NCI-H524 (cell line): ENCODE data around the gene GALNT10.

Source experiments
- DNase-seq, 2 experiments: peaks; one replicate each; lab custom pipeline; 2025; lab: John Stamatoyannopoulos, UW

The GALNT10 gene

DNA sequence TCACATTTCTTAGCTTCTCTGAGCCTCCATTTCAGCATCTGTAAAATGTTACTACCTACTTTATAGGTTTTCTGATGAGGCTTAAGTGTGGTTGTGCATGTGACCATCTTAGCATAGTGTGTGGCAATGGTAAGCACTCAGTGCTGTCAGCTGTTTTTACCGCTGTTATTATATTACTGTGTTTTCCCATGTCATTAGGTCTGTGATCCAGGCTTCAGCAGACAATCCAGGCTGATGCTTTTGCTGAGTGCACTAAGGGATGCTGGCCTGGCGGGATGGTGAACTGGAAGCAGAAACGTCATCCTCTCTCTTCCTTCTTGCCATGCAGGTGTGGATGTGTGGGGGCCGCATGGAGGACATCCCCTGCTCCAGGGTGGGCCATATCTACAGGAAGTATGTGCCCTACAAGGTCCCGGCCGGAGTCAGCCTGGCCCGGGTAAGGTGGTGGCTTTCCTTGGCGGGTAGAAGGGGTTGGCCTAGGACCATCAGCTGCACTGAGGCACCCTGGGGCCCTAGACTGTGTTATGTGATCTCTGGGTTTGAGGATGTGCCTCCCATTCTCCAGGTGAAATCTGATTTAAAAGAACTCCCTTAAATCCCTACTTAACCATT lies 213.3 kb downstream of the GALNT10 start:
- DNase-seq, result no peak

DNA sequence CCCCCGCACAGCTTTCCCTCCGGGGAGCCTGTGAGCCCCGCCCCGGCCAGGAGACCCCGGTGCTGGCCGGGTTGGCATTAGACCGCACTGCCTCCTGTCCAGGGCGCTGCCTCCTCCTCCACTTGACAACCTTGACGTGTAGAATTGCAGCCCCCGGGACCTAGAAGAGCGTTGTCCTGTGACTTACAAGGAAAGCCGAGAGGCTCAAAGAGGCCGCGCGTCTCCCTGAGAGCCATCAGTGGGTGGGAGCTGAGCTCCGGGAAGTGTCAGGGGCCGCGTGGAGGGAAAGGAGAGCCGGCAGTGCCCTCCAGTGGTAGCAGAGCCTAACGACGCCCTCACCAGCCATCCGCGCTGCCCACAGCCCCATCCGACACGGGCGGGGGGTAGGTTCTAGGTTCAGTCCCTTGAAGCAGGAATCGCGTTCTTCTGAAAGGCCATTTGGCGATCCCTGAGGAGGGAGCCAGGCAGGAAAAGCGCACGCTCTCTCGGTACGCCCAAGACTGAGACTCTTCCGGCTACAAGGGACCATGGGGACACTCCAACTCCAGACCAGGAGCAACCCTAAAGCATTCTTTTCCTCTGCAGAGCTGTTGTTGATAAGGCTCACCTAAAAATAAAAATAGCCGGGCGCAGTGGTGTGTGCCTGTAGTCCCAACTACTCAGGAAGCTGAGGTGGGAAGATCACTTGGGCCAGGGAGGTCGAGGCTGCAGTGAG lies 214.7 kb downstream of the GALNT10 start:
- DNase-seq, result peak; percentile 65 to 82

DNA sequence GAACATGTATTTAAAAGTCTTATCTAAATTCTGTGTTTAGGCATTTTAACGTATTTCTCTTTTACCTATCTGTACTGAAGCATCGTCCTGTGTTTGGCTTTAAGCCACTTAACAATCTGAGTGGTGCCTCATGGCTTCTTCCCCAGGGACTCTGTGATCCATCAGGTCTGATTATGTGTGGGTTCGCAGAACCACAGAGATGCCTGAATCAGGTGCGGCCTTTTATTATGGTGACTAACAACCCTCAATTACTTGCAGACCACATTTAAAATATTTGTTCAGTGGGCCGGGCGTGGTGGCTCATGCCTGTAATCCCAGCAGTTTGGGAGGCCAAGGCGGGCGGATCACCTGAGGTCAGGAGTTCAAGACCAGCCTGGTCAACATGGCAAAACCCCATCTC lies 215.7 kb downstream of the GALNT10 start:
- no peak for DNase-seq

DNA sequence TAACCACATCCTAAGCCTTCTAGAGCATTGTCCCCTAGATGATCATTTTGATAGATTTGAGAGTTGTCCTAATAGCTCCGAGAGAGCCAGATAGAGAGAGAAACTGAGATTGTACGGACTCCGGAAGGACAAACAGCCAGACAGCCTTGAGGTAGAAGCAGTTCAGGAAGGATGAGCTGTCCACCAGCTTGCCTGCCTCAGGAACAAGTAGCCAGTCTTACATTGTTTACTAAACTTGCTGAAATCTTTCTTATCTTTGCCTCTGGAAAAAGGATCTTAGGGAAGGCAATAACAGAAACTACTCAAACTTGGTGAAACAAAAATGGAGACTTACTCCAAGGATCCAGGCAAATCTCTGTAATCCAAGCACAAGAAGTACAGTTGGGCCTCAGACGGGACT lies 216.3 kb downstream of the GALNT10 start:
- no peak for DNase-seq

DNA sequence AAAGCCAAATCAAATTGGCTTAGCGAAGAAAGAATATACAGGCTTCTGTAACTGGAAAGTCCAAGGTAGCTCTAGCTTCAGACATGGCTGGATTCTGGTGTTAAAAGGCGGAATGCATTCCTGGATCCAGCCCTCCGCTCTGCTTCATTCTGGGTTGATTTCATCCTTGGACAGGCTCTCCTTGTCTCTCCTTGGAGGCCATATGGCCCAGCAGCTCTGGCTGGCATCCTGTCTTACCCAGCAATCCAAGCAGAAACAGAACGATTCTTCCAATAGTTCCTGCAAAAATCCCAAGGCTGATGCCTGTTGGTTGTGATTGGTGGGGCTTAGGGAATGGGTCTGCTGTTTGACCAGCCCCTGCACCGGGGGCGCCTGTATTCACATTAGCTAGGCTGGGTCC lies 218.3 kb downstream of the GALNT10 start:
- peak in 1 of 2 experiments; percentile 18 for DNase-seq

DNA sequence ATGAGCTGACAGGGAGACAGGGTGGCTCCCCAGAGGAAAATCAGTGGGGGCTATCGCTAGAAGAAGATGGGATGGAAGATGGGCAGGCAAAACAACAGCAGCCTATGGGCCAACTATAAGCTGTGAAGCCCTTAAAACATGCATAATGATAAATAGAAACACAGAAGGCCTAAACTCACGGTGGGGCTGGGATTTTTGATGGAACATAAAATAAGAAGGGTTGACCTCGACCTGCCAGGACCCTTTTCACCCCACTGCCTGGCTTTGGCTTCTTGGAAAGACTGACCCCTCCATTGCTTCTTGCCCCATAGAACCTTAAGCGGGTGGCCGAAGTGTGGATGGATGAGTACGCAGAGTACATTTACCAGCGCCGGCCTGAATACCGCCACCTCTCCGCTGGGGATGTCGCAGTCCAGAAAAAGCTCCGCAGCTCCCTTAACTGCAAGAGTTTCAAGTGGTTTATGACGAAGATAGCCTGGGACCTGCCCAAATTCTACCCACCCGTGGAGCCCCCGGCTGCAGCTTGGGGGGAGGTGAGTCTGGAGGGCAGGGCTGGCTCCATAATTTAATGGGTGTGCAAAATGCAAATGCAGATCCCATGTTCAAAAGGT lies 218.8 kb downstream of the GALNT10 start:
- DNase-seq, result no peak

DNA sequence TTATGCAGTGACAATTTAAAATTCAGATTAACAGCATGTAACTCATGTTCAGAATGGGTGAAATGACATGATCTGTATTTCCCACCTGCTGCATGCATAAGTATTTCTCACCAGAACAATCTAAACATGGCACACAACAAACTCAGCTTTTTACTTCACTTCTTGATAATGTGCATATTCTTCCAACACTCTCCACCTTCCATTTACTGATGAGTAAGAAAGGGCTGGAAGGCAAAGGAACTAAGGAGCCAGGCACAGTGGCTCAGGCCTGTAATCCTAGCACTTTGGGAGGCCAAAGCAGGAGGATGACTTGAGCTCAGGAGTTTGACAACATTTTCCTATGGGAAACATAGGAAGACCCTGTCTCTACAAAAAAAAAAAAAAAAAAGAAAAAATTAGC lies 219.5 kb downstream of the GALNT10 start:
- DNase-seq, result no peak

DNA sequence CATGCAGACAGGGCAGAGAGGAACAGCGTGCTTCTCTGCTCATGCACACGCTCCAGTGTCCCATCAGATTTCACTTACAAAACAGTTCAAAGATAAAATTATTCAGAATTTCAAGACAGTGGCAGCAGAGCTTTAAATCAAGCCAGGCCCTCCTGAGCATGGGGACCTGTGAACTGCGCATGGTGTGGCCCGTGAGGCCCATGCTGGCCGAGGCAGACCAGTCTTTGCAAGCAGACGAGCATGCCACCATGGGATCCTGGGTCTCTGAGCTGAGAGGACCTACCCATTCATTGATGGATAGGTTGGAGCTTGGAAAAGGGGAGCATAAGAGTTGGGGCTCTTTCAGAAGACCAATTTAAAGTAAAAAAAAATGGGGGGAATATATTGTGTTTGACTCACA lies 220.3 kb downstream of the GALNT10 start:
- no peak for DNase-seq

DNA sequence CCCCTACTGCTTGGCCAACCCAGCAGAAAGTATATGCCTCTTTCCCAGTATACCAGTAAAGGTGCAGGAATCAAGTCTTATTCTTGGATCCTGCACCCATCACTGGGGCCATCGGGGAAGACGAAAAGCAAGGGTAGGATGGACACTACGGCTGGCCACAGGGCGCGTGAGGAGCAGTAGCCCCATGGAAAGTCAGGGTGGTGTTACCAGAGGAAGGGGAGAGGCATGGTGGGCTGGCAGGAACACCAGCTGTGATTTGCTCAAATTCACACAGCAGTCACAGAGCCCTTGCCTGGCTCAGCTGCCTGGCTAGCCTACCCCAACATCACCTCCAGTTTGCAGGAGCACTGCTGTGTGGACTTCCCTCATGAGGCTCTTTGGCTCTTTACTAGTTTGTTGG lies 220.8 kb downstream of the GALNT10 start:
- DNase-seq, result no peak

DNA sequence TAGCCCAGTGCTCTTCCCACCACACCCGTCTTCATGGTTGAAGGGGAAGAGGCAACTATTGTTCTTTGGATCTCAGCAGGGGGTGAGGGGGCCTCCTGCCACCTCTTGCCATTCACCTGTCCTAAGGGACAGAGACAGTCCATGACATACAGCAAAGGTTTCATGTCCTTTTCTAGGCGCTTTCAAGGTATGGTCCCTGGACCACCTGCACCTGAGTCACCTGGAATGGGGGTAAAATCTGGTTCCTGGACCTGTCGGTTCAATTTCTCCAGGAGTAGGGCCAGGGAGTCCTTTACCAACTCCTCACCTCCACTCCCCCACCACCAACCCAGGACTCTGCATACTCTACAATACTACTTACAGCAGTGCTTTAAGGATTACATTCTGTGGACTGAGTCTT lies 221.8 kb downstream of the GALNT10 start:
- DNase-seq, result no peak

DNA sequence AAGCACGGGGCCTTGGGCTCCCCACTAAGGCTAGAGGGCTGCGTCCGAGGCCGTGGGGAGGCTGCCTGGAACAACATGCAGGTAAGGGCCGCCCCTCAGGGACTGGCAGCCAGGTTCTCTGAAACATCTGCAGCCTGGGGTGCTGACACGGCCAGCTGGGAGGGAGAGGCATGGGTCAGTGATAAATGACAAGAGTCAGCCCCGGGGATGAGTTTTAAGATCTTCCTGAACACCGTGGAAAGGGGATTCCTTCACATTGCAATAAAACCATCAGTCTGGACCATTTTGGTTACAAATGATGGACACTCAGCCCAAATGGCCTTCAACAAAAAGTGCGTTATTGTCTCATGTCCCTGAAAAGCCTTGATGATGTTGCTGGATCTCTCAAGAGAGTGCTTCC lies 222.4 kb downstream of the GALNT10 start:
- DNase-seq, result no peak

DNA sequence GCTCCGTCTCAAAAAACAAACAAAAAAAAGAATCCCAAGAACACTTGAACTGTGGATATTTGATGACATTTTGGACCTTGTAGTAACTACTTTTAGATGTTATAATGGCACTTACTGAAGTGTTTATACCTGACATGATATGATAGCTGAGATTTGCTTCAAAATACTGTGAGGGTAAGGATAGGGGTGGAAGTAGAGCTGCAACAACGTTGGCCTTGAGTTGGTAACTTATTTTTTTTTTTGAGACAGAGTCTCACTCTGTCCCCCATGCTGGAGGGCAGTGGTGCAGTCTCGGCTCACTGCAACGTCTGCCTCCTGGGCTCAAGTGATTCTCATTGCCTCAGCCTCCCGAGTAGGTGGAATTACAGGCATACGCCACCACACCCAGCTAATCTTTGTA lies 224.6 kb downstream of the GALNT10 start:
- no peak for DNase-seq

DNA sequence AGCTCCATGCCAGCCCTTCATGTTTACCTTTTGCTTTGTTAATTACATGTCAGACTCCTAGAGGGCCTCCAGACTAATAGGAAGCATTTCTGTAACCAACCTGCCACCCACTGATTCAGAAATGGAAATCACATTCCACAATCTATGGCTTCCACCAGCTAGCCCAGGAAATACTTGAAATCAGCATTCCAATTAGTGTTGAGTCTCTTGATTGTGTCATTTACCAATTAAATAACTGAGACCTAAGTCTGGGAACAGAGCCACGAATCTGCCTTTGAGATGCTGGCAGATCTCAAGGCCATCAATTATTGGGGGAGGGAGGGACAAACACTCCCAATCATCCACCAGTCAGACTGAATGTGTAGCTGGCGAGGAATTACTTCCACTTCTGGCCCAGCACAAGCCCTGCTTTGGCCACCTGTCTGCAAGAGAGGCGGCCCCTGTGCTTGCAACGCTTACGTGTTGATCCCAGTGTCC lies 227.8 kb downstream of the GALNT10 start:
- DNase-seq, result no peak

DNA sequence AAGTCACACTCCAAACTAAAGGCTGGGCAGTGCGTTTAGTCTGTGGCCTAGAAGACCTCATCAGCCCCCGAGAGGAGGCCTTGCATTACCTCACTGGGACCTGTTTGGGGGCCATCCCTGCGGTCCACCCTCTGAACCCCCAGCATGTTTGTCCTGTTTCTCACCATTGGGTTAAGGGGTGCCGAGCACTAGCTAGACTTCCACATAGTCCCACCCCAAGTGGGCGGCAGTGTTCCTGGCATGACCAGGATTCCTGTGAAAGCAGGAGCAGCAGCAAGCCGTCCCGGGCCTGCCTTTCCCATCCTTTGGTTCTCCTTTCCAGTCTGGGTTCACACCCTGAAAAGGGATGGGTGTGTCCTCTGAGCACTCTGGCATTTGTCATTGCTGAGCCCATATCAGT lies 228.7 kb downstream of the GALNT10 start:
- DNase-seq, result no peak

DNA sequence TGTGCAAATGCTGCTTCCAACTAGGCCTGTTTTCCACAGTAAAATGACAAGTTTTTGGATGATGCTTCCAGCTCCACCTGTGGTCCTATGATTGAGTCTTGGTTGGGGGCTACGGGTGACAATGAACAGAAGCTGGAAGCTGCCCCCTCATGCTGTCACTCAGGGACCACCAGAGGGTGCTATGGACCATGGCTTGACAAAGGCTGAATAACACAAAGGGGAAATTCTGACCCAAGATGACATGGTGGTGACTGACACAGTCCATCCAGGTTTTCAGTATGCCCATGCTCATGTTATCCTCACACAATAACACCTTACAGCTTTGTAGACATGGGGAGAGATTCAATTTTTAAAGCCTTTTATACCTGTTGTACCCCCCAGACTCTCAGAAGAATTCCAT lies 231.3 kb downstream of the GALNT10 start:
- peak in 1 of 2 experiments; percentile 51 for DNase-seq

DNA sequence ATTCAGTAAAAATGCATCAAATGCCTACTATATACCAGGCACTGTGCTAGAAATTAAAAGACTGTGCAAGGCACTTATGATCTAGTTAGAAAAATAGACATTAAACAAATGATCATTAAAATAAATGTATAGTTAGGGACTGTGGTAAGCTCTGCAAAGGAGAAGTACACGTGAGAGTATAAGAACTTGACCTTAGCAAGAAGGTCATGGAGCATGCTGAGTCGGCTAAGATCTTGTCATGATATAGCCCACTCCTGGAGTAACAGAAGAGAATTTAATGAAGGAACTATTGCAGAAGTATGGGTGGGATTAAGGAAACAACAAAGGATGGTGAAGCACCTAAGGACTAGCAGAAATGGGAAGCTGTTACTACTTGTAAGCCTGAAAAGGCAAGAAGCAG lies 231.8 kb downstream of the GALNT10 start:
- DNase-seq, result no peak

DNA sequence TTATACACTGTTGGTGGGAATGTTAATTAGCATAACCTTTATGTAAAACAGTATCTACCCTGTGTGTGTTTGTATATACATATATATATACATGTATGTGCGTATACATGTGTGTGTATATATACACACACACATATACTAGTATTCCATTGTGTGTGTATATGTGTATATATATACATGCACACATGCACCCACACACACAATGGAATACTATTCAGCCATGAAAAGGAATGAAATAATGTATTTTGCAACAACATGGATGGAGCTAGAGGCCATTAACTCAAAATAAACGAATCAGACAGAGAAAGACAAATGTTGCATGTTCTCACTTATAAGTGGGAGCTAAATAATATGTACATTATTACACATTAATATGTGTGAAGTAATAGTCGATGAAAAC lies 237.7 kb downstream of the GALNT10 start:
- DNase-seq, result no peak

DNA sequence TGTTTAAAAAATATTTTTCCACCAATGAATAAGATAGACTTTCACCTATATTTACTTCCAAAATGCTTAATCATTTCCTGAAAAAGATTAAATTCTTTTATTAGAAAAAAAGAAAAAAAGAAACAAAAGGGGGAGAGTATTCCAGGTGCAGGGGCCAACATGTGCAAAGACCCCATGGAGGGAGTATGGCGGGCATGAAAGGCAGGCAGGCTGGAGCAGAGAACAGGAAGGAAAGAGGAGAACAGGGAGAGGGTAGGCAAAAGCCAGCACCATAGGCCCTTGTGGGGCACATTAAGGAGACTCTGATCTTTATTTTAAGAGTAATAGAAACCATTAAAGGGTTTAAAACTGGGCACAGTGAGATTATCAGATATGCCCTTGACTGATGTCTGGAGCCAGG lies 238.8 kb downstream of the GALNT10 start:
- DNase-seq, result no peak

DNA sequence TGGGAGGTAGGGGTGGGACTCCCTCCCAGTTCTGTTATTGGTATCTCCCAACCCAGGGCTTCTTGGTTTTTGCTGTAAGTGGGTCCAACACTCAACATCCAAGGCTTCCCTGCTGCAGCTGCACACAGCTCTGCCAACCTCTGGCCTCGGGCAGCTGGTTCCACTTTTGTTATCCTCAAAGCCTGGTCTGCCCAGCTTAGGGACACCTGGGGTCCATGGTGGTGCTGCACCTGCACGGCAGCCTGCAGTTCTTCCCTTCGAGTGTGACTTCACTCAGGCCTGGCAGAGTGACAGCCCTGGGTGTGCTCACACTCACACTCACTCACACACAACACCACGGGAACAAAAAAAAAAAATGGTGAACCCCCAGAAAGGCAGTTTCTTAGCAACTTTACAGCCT lies 239.9 kb downstream of the GALNT10 start:
- DNase-seq, result no peak

DNA sequence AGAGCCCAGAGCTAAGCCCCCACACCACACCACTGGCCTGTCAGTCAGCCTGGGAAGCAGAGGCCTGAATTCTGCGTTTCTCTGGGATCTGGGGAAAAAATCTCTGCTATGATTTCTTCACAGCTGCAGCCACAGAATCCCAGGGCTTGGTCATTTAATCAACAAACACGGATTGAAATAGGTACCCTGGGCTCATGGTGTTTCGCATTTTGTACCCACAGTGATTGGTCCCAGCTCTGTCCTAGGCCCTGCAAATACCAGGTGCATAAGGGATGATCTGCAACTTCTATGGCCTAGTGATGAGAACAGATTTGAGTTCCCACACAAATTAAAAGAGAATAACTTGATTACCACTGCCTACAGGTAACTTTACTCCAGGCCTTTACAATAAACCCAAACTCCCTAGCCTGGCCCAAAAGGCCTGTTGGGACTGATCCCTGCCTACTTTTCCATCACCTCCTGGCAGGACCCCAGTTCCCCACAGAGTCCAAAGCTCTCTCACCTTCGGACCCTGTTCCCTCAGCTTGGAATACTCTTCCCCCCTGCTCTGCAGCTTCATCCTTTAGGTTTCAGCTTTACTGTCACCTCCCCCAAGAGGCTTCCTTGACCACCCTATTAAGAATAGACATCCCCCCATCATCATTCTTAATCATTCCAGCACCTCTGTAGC lies 240.6 kb downstream of the GALNT10 start:
- no peak for DNase-seq

DNA sequence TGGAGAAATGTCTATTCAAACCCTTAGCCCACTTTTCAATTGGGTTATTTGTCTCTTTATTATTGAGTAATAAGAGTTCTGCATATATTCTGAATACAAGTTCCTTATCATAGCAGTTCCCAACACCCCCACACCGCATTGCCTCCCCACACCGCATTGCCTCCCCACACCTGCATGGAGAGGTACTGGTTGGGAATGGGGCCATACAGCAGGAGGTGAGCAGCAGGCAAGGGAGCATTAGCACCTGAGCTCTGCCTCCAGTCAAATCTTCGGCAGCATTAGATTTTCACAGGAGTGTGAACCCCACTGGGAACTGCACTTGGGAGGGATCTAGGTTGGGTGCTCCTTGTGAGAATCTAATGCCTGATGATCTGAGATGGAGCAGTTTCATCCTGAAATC lies 244.7 kb downstream of the GALNT10 start:
- DNase-seq, result no peak

DNA sequence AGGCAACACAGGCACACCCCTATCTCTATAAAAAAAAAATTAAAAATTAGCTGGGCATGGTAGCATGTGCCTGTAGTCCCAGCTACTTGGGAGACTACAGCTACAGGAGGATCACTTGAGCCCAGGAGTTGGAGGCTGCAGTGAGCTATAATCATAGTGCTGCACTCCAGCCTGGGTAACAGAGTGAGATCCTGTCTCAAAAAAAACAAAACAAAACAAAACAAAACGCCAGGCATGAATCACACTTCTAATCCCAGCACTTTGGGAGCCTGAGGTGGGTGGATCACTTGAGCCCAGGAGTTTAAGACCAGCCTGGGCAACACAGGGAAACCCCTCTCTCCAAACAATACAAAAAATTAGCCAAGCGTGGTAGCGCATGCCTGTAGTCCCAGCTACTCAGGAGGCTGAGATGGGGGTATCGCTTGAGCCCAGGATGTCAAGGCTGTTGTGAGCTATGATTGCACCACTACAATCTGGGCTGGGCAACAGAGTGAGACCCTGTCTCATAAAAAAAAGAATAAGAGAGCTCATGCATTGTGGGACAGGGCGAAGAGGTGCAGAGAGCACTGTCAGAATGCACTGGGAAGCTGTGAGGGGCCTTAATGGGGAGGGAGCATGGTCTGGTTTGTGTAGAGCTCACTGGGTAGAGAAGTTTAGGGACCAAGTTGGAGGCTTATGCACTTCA lies 246.9 kb downstream of the GALNT10 start:
- no peak for DNase-seq
